SU-DHL-6 (cell line): ENCODE measurements around the gene CMTM3.
"Not testable (repeated sequence)": the region's sequence is repeated elsewhere in the genome, so short reads cannot be mapped to it uniquely, and the experiment has no call there.

Experiments
- H2AFZ ChIP-seq: fragments of 200-600 bp; sonication (generic); 2 replicates; pipeline ENCODE4 v1.6.1; 2014; ENCODE audit warnings: low read depth, mild to moderate bottlenecking, moderate library complexity, mixed read lengths, antibody characterized with exemption, low read length; ENCODE audit not compliant: severe bottlenecking
- H3F3A ChIP-seq: fragments of 200-600 bp; shearing (Covaris generic); 2 replicates; pipeline ENCODE4 v1.6.0; 2016; ENCODE audit warnings: antibody characterized with exemption, mild to moderate bottlenecking; ENCODE audit not compliant: insufficient read depth
- H3K27ac ChIP-seq: fragments of 200-600 bp; sonication (generic); 2 replicates; pipeline ENCODE4 v1.5.1; 2016; ENCODE audit warnings: low read depth, mild to moderate bottlenecking, low read length, moderate library complexity, mixed read lengths
- H3K27me3 ChIP-seq: fragments of 200-600 bp; sonication (generic), shearing (Covaris generic); 2 replicates; pipeline ENCODE4 v1.6.0; 2014; ENCODE audit warnings: mild to moderate bottlenecking, low read length
- H3K36me3 ChIP-seq: fragments of 200-600 bp; sonication (generic); 2 replicates; pipeline ENCODE4 v1.6.1; 2014; ENCODE audit warnings: mild to moderate bottlenecking, low read length, mixed read lengths
- H3K4me2 ChIP-seq: fragments of 300-600, 200-600 bp; shearing (Covaris generic), sonication (generic); 2 replicates; pipeline ENCODE4 v1.6.0; 2014; ENCODE audit warnings: low read length, low read depth, mild to moderate bottlenecking; ENCODE audit not compliant: poor library complexity, severe bottlenecking
- H3K4me3 ChIP-seq: fragments of 200-600 bp; sonication (generic); 2 replicates; pipeline ENCODE4 v1.5.1; 2014; ENCODE audit warnings: antibody characterized with exemption, low read length, mild to moderate bottlenecking, mixed read lengths; ENCODE audit not compliant: insufficient read depth, poor library complexity, severe bottlenecking
- H3K79me2 ChIP-seq: fragments of 200-600 bp; sonication (generic); 2 replicates; pipeline ENCODE4 v1.6.1; 2014; ENCODE audit warnings: mild to moderate bottlenecking, low read length, moderate library complexity; ENCODE audit not compliant: insufficient read depth
- H3K9ac ChIP-seq: fragments of 200-600 bp; sonication (generic); 2 replicates; pipeline ENCODE4 v1.7.0; 2014; ENCODE audit warnings: mild to moderate bottlenecking, low read length
- H3K9me2 ChIP-seq: fragments of 200-600 bp; sonication (generic); replicated peaks from 2 replicates; pipeline ENCODE4 v1.6.1; 2014; ENCODE audit warnings: low read length; ENCODE audit not compliant: insufficient read depth
- H3K9me3 ChIP-seq: fragments of 200-600 bp; sonication (generic); 2 replicates; pipeline ENCODE4 v1.6.1; 2014; ENCODE audit warnings: low read length, mixed read lengths; ENCODE audit not compliant: insufficient read depth
- H4K20me1 ChIP-seq: fragments of 200-600 bp; sonication (generic); 2 replicates; pipeline ENCODE4 v1.6.1; 2014; ENCODE audit warnings: low read depth, mild to moderate bottlenecking, antibody characterized with exemption, low read length, moderate library complexity, mixed read lengths
- CTCF ChIP-seq: fragments of 200-600 bp; sonication (generic); IDR thresholded peaks from one replicate; pipeline ENCODE4 v1.5.1; 2017; ENCODE audit warnings: antibody characterized with exemption, mild to moderate bottlenecking, low read length, moderate library complexity; ENCODE audit not compliant: insufficient read depth, poor library complexity, severe bottlenecking
- EZH2phosphoT487 ChIP-seq: fragments of 200-600 bp; sonication (generic), shearing (Covaris generic); conservative IDR thresholded peaks from 2 replicates; pipeline ENCODE4 v1.6.1; 2018; ENCODE audit warnings: mild to moderate bottlenecking, antibody characterized with exemption, low read length, moderate library complexity, mixed read lengths

Gene CMTM3

GRCh38 chr16:66622863-66623262, 18.4 kb downstream of the CMTM3 start:
- Histone ChIP-seq H3K9me3 (no peaks in the 10 kb centered on the region), H3K79me2 (no peaks in the 10 kb centered on the region), H3K36me3 (no peaks in the 10 kb centered on the region), H3K9me2 (no peaks in the 10 kb centered on the region), H3K27me3 (no peaks in the 10 kb centered on the region), H2AFZ (no peak overlapping the region), H3K9ac (no peak overlapping the region), H3K4me3 (no peak overlapping the region), H4K20me1 (no peaks in the 10 kb centered on the region), H3F3A (no peaks in the 10 kb centered on the region), H3K4me2 (no peak overlapping the region), H3K27ac (no peak overlapping the region)
- TF ChIP-seq CTCF: no peak
- no peak for TF ChIP-seq EZH2phosphoT487

- Histone ChIP-seq H3K27me3 (no peaks in the 10 kb centered on the region), H3K4me3 (no peak overlapping the region), H4K20me1 (no peaks in the 10 kb centered on the region), H2AFZ (no peak overlapping the region), H3K9ac (no peak overlapping the region), H3K4me2 (no peak overlapping the region), H3K36me3 (no peaks in the 10 kb centered on the region), H3K9me2 (no peaks in the 10 kb centered on the region), H3F3A (no peaks in the 10 kb centered on the region), H3K79me2 (no peaks in the 10 kb centered on the region), H3K9me3 (no peaks in the 10 kb centered on the region), H3K27ac (no peak overlapping the region)
- TF ChIP-seq EZH2phosphoT487 (no peak), CTCF (no peak)
Measured at GRCh38 chr16:66623755-66624154, 19.3 kb downstream of the CMTM3 start.

- H3K4me3 ChIP-seq, H3K27me3 ChIP-seq, H3K36me3 ChIP-seq, H3F3A ChIP-seq, H3K4me2 ChIP-seq, H3K9ac ChIP-seq, H3K9me3 ChIP-seq, H3K79me2 ChIP-seq, H3K9me2 ChIP-seq, H2AFZ ChIP-seq, H4K20me1 ChIP-seq, H3K27ac ChIP-seq: not testable (repeated sequence)
Measured at GRCh38 chr16:66627611-66628378, 23.3 kb downstream of the CMTM3 start.

GRCh38 chr16:66629856-66630255, 25.4 kb downstream of the CMTM3 start:
- no peak for TF ChIP-seq CTCF
- no peak for TF ChIP-seq EZH2phosphoT487
- H3K9me2 ChIP-seq: no peaks in the 10 kb centered on the region
- no peak overlapping the region for H3K9ac ChIP-seq
- no peak overlapping the region for H3K4me2 ChIP-seq
- no peaks in the 10 kb centered on the region for H3K27me3 ChIP-seq
- no peaks in the 10 kb centered on the region for H3K36me3 ChIP-seq
- H3K9me3 ChIP-seq: no peaks in the 10 kb centered on the region
- no peaks in the 10 kb centered on the region for H3K79me2 ChIP-seq
- H3K27ac ChIP-seq: no peak overlapping the region
- no peaks in the 10 kb centered on the region for H3F3A ChIP-seq
- no peak overlapping the region for H3K4me3 ChIP-seq
- no peak overlapping the region for H2AFZ ChIP-seq
- no peaks in the 10 kb centered on the region for H4K20me1 ChIP-seq

- not testable (repeated sequence) for H3F3A ChIP-seq, H2AFZ ChIP-seq, H4K20me1 ChIP-seq, H3K4me3 ChIP-seq, H3K9me2 ChIP-seq, H3K9me3 ChIP-seq, H3K27me3 ChIP-seq, H3K4me2 ChIP-seq, H3K9ac ChIP-seq, H3K79me2 ChIP-seq, H3K27ac ChIP-seq, H3K36me3 ChIP-seq
Measured at GRCh38 chr16:66630561-66631260, 26.2 kb downstream of the CMTM3 start.
